Peyer's patch (tissue), 4 donors: ENCODE data around the gene DHRS9. TPM values are rescaled to one million over a fixed set of nuclear protein-coding genes. Genes with fewer than 3 reads are reported as not detected.
"Not testable (repeated sequence)": the region's sequence is repeated elsewhere in the genome, so short reads cannot be mapped to it uniquely, and the experiment has no call there.

ENCODE experiments used
- DNase-seq, 3 donors: peaks; one replicate each; pipeline ENCODE4 v3.0.0-alpha.2; 2017 to 2019
- H3K27ac ChIP-seq, 4 donors: fragments of 200-600 bp; sonication (generic); one replicate each; pipeline ENCODE4 v1.5.1; 2016 to 2019
- H3K27me3 ChIP-seq, 2 donors: fragments of 200-600 bp; sonication (generic); one replicate each; pipeline ENCODE4 v1.5.1; 2019
- H3K36me3 ChIP-seq, 3 donors: fragments of 200-600 bp; sonication (generic); one replicate each; pipeline ENCODE4 v1.5.1; 2016 to 2019
- H3K4me1 ChIP-seq, 4 donors: fragments of 200-600 bp; sonication (generic); one replicate each; pipeline ENCODE4 v1.5.1; 2016 to 2019
- H3K4me3 ChIP-seq, 4 donors: fragments of 200-600 bp; sonication (generic); 1 replicate in 3 of 4; 2 replicates in 1 of 4; pipeline ENCODE4 v1.5.1; 2016 to 2019; ENCODE audit warnings: mild to moderate bottlenecking in 1 of 4
- H3K9me3 ChIP-seq, 4 donors: fragments of 200-600 bp; sonication (generic); one replicate each; pipeline ENCODE4 v1.5.1; 2016 to 2019; ENCODE audit warnings: mild to moderate bottlenecking in 1 of 4
- CTCF ChIP-seq, 6 experiments: fragments of 450-650 bp in 4 of 6; fragments of 200-600 bp in 2 of 6; sonication (generic) in 1 of 6; IDR thresholded peaks; one replicate each; pipeline ENCODE4 v1.5.1; 2017 to 2019; ENCODE audit warnings: antibody characterized with exemption in 6 of 6, mild to moderate bottlenecking in 3 of 6, moderate library complexity in 1 of 6
- POLR2A ChIP-seq, 2 donors: fragments of 450-650 bp; IDR thresholded peaks; one replicate each; pipeline ENCODE4 v1.5.1; 2017; ENCODE audit warnings: antibody characterized with exemption in 2 of 2, mild to moderate bottlenecking in 2 of 2, moderate library complexity in 2 of 2
- total RNA-seq, 4 donors: library from RNA; depleted of rRNA; stranded (reverse); fragments of >200 nt; gene quantifications; one replicate each; pipeline ENCODE4 v1.1.0, GENCODE V29; 2016

The DHRS9 gene
- total RNA-seq, 4 donors from 2014 or later = 5.7 to 10.2 (median 6.6) TPM

- Histone ChIP-seq H3K27ac (no peak overlapping the region), H3K9me3 (no peaks in the 10 kb centered on the region), H3K36me3 (no peaks in the 10 kb centered on the region), H3K4me1 (no peaks in the 10 kb centered on the region), H3K4me3 (no peak overlapping the region), H3K27me3 (no peaks in the 10 kb centered on the region)
- TF ChIP-seq CTCF (IDR thresholded peaks at IDR 0.05) (no peak), POLR2A (IDR thresholded peaks at IDR 0.05) (no peak)
- DNase-seq = no peak
These were observed 60.4 kb downstream of the DHRS9 start for GRCh38 chr2:169129703-169130243.

GRCh38 chr2:169131587-169132512, 62.5 kb downstream of the DHRS9 start:
- H3K36me3 ChIP-seq = no peaks in the 10 kb centered on the region
- H3K4me3 ChIP-seq = no peak overlapping the region
- H3K27me3 ChIP-seq = no peaks in the 10 kb centered on the region
- no peak for TF ChIP-seq POLR2A (IDR thresholded peaks at IDR 0.05)
- peak; percentile 65 to 90 (median 84) for TF ChIP-seq CTCF (IDR thresholded peaks at IDR 0.05)
- H3K9me3 ChIP-seq = no peaks in the 10 kb centered on the region
- no peak for DNase-seq
- no peak overlapping the region for H3K27ac ChIP-seq
- H3K4me1 ChIP-seq = no peaks in the 10 kb centered on the region

GRCh38 chr2:169134272-169134671, 64.9 kb downstream of the DHRS9 start:
- H3K27me3 ChIP-seq, H3K27ac ChIP-seq, H3K36me3 ChIP-seq, H3K4me3 ChIP-seq, H3K4me1 ChIP-seq, H3K9me3 ChIP-seq, DNase-seq: not testable (repeated sequence)

- not testable (repeated sequence) for DNase-seq, H3K4me1 ChIP-seq, H3K27ac ChIP-seq
These were observed 67.1 kb downstream of the DHRS9 start for GRCh38 chr2:169136428-169136827.

GRCh38 chr2:169136885-169137534, 67.6 kb downstream of the DHRS9 start:
- Histone ChIP-seq H3K4me3 (no peak overlapping the region), H3K27ac (no peak overlapping the region), H3K4me1 (no peaks in the 10 kb centered on the region), H3K36me3 (no peaks in the 10 kb centered on the region), H3K9me3 (no peaks in the 10 kb centered on the region), H3K27me3 (no peaks in the 10 kb centered on the region)
- no peak for DNase-seq
- no peak for TF ChIP-seq POLR2A (IDR thresholded peaks at IDR 0.05)
- no peak for TF ChIP-seq CTCF (IDR thresholded peaks at IDR 0.05)

More at GRCh38 chr2:169136428-169136827, 67.1 kb downstream of the DHRS9 start:
- not testable (repeated sequence) for H3K4me3 ChIP-seq, H3K36me3 ChIP-seq, H3K9me3 ChIP-seq, H3K27me3 ChIP-seq

DNA sequence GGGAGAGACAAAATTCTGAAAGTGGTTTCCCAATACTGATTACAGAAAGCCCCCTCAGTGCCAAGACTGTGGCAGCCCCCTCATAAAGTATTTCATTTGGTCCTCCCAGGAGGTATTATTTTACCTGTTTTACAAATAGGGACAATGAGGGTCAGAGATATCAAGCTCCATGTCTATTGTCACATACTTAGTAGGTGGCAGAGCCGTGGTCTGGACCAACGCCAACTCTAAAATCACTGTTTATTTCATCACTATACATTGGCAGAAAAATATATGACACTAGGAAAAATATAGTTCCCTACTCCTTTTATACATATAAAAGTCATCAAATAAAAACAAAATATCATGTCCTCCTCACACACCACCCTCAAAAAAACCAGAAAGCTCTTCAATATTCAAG, 68.6 kb downstream of the DHRS9 start:
- no peak for TF ChIP-seq CTCF (IDR thresholded peaks at IDR 0.05)
- Histone ChIP-seq H3K4me3 (no peak overlapping the region), H3K9me3 (no peaks in the 10 kb centered on the region), H3K27ac (no peak overlapping the region), H3K4me1 (no peaks in the 10 kb centered on the region), H3K27me3 (no peaks in the 10 kb centered on the region), H3K36me3 (no peaks in the 10 kb centered on the region)
- DNase-seq = no peak
